SK-MEL-5 (cell line): ENCODE results near the gene ZNF337. TPM values are rescaled to one million over a fixed set of nuclear protein-coding genes. Genes with fewer than 3 reads are reported as not detected.
"Not testable (repeated sequence)": the region's sequence is repeated elsewhere in the genome, so short reads cannot be mapped to it uniquely, and the experiment has no call there.

Experiments
- DNase-seq: peaks from one replicate; pipeline ENCODE4 v3.0.0-alpha.2; 2016; ENCODE audit warnings: low read depth, low spot score
- in situ Hi-C: cut with HindIII; loops from 2 replicates; pipeline ENCODE4 v1.10.0; 2016; ENCODE audit warnings: low sequenced_read_pairs, high pct_unique_total_duplicates, low pct_unique_long_range_greater_than_20kb
- small RNA-seq, 2 experiments: library from RNA; depleted of rRNA; stranded (forward); fragments of <200 nt; gene quantifications; one replicate each; pipeline ENCODE3, GENCODE V24; 2014
- total RNA-seq: library from RNA; depleted of rRNA; stranded (reverse); fragments of >200 nt; shearing (Covaris generic); gene quantifications from 2 replicates; pipeline ENCODE4 v1.2.3, GENCODE V29; 2014; rRNA removed

Gene ZNF337
- total RNA-seq, 1 experiment from 2014 or later, result 15.7 TPM

GRCh38 chr20:25652866-25653265 is 43.8 kb downstream of the ZNF337 start:
- in situ Hi-C loops, DNase-seq: not testable (repeated sequence)

- no peak for DNase-seq
- in situ Hi-C loops, result no loop called here
Measured at GRCh38 chr20:25644814-25645213, 51.8 kb downstream of the ZNF337 start.

GRCh38 chr20:25643716-25644115 is 52.9 kb downstream of the ZNF337 start:
- in situ Hi-C loops, result no loop called here

GRCh38 chr20:25637247-25637646 is 59.4 kb downstream of the ZNF337 start:
- in situ Hi-C loops, result no loop called here
- DNase-seq, result no peak

More at GRCh38 chr20:25643716-25644115, 52.9 kb downstream of the ZNF337 start:
- no peak for DNase-seq

GRCh38 chr20:25632940-25633790 is 63.5 kb downstream of the ZNF337 start:
- in situ Hi-C loops, result no loop called here
- DNase-seq, result no peak

GRCh38 chr20:25630615-25631014 is 66.0 kb downstream of the ZNF337 start:
- DNase-seq, in situ Hi-C loops: not testable (repeated sequence)

GRCh38 chr20:25629816-25630499 is 66.7 kb downstream of the ZNF337 start:
- DNase-seq, result no peak
- in situ Hi-C loops, result no loop called here

GRCh38 chr20:25626779-25627178 is 69.9 kb downstream of the ZNF337 start:
- in situ Hi-C loops, result no loop called here
- no peak for DNase-seq

- DNase-seq, result no peak
- in situ Hi-C loops, result no loop called here
Measured at GRCh38 chr20:25624500-25624939, 72.1 kb downstream of the ZNF337 start.

Small RNAs within 50 kb of the gene (small RNA-seq; reads per million reads assigned to genes)
- gene RN7SL594P, result 0 reads per million in 2 experiments

Other genes with a start within 250 kb of the ZNF337 start
- gene NINL, start 111.3 kb downstream of the ZNF337 start, total RNA-seq, result 5.0 and 9.0 TPM in 2 replicates
- 10.3 and 11.6 TPM in 2 replicates for gene NANP, start 72.8 kb downstream of the ZNF337 start, total RNA-seq